Measurements from ENCODE around the gene RO60. TPM values are rescaled to one million over a fixed set of nuclear protein-coding genes. Genes with fewer than 3 reads are reported as not detected.

RO60 gene
- total RNA-seq, 4 donors from 2014 or later, result 137 to 185 (median 150) TPM

- no peak overlapping the region for H3K27ac ChIP-seq
- no peak for ATAC-seq
- WGBS, 2 donors (ENCODE audit: low coverage in 1 of 2), result 55 to 62% methylated on average over 2 of the region's 2 CpGs
Measured at GRCh38 chr1:193070386-193070753, 11.0 kb downstream of the RO60 start.

GRCh38 chr1:193070942-193071341 lies 11.5 kb downstream of the RO60 start:
- no peak overlapping the region for H3K4me3 ChIP-seq
- H3K27ac ChIP-seq, result peak overlapping the region in 1 of 4 donors; percentile 34
- no peaks in the 10 kb centered on the region for H3K27me3 ChIP-seq
- H3K4me1 ChIP-seq, result peaks cover 0 to 49% (median 6%) of the 10 kb centered on the region in 3 donors
- TF ChIP-seq CTCF (IDR thresholded peaks at IDR 0.05) (no peak), POLR2A (IDR thresholded peaks at IDR 0.05) (no peak), POLR2AphosphoS5 (IDR thresholded peaks at IDR 0.05) (no peak), EP300 (IDR thresholded peaks at IDR 0.05) (no peak)
- 64 to 82% methylated on average over 2 to 5 of the region's 5 CpGs for WGBS, 2 donors (ENCODE audit: low coverage in 1 of 2)
- ATAC-seq, result no peak
- H3K36me3 ChIP-seq, result peaks cover 0 to 7% of the 10 kb centered on the region in 2 donors
- no peaks in the 10 kb centered on the region for H3K9me3 ChIP-seq

More at GRCh38 chr1:193070386-193070753, 11.0 kb downstream of the RO60 start:
- Histone ChIP-seq H3K4me1 (peaks cover 0 to 48% (median 6%) of the 10 kb centered on the region in 3 donors), H3K4me3 (no peak overlapping the region), H3K27me3 (no peaks in the 10 kb centered on the region), H3K36me3 (peaks cover 0 to 7% of the 10 kb centered on the region in 2 donors), H3K9me3 (no peaks in the 10 kb centered on the region)
- TF ChIP-seq EP300 (IDR thresholded peaks at IDR 0.05) (no peak), POLR2AphosphoS5 (IDR thresholded peaks at IDR 0.05) (no peak), CTCF (IDR thresholded peaks at IDR 0.05) (no peak), POLR2A (IDR thresholded peaks at IDR 0.05) (no peak)

DNA sequence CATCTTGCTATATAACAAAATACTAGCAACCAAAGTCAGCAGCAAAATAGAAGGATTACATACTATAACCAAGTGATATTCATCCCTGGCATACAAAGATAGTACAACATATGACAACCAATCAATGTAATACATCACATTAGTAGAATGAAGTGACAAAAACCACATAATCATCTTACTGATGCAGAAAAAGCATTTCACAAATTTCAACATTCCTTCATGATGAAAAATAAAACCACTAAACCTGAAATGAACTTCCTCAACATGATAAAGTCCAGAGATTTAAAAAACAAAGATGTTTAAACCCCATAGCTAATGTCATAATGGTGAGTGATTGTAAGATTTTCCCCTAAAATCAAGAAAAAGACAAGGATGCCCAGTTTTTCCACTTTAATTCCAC lies 18.6 kb downstream of the RO60 start:
- peaks cover 0 to 14% (median 0%) of the 10 kb centered on the region in 3 donors for H3K4me1 ChIP-seq
- no peak for TF ChIP-seq CTCF (IDR thresholded peaks at IDR 0.05)
- TF ChIP-seq EP300 (IDR thresholded peaks at IDR 0.05), result no peak
- no peak for TF ChIP-seq POLR2AphosphoS5 (IDR thresholded peaks at IDR 0.05)
- no peak for TF ChIP-seq POLR2A (IDR thresholded peaks at IDR 0.05)
- H3K9me3 ChIP-seq, result no peaks in the 10 kb centered on the region
- no peak overlapping the region for H3K4me3 ChIP-seq
- H3K27me3 ChIP-seq, result no peaks in the 10 kb centered on the region
- no peak overlapping the region for H3K27ac ChIP-seq
- ATAC-seq, result no peak
- H3K36me3 ChIP-seq, result peaks cover 3 to 59% of the 10 kb centered on the region in 2 donors

DNA sequence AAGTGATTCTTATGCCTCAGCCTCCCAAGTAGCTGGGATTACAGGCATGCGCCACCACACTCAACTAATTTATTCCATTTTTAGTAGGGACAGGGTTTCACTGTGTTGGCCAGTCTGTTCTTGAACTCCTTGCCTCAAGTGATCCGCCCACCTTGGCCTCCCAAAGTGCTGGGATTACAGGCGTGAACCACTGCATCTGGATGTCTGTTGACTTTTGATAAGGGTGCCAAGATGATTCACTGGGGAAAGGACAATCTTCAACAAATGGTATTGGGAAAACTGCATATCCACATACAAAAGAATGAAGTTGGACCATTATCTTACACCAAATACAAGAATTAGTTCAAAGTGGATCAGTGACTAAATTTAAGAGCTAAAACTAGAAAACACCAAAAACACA lies 19.8 kb downstream of the RO60 start:
- WGBS, 2 donors (ENCODE audit: low coverage in 1 of 2), result 100% methylated on average over 1 of the region's 3 CpGs; no CpG with 5 or more reads in 1 of the 2 donors
- ATAC-seq, result no peak
- TF ChIP-seq EP300 (IDR thresholded peaks at IDR 0.05) (no peak), CTCF (IDR thresholded peaks at IDR 0.05) (no peak), POLR2AphosphoS5 (IDR thresholded peaks at IDR 0.05) (no peak), POLR2A (IDR thresholded peaks at IDR 0.05) (no peak)
- peaks cover 0 to 14% (median 0%) of the 10 kb centered on the region in 3 donors for H3K4me1 ChIP-seq
- H3K4me3 ChIP-seq, result no peak overlapping the region
- no peaks in the 10 kb centered on the region for H3K27me3 ChIP-seq
- H3K27ac ChIP-seq, result no peak overlapping the region
- peaks cover 3 to 71% of the 10 kb centered on the region in 2 donors for H3K36me3 ChIP-seq
- H3K9me3 ChIP-seq, result no peaks in the 10 kb centered on the region

- H3K9me3 ChIP-seq, result no peaks in the 10 kb centered on the region
- H3K4me3 ChIP-seq, result no peak overlapping the region
- H3K27ac ChIP-seq, result no peak overlapping the region
- H3K4me1 ChIP-seq, result no peaks in the 10 kb centered on the region
- peaks cover 3 to 77% of the 10 kb centered on the region in 2 donors for H3K36me3 ChIP-seq
- no peaks in the 10 kb centered on the region for H3K27me3 ChIP-seq
- ATAC-seq, result no peak
- 88 to 89% methylated on average over 6 of the region's 6 CpGs for WGBS, 2 donors (ENCODE audit: low coverage in 1 of 2)
- TF ChIP-seq CTCF (IDR thresholded peaks at IDR 0.05) (no peak), EP300 (IDR thresholded peaks at IDR 0.05) (no peak), POLR2A (IDR thresholded peaks at IDR 0.05) (no peak), POLR2AphosphoS5 (IDR thresholded peaks at IDR 0.05) (no peak)
Measured at GRCh38 chr1:193083365-193084088, 24.1 kb downstream of the RO60 start.
